NCI-H69 (cell line): Measurements from ENCODE around the gene GNE.
"Not testable (repeated sequence)": the region's sequence is repeated elsewhere in the genome, so short reads cannot be mapped to it uniquely, and the experiment has no call there.

ENCODE experiments used
- DNase-seq: peaks from one replicate; lab custom pipeline; 2025; lab: John Stamatoyannopoulos, UW

GNE gene, protein sequence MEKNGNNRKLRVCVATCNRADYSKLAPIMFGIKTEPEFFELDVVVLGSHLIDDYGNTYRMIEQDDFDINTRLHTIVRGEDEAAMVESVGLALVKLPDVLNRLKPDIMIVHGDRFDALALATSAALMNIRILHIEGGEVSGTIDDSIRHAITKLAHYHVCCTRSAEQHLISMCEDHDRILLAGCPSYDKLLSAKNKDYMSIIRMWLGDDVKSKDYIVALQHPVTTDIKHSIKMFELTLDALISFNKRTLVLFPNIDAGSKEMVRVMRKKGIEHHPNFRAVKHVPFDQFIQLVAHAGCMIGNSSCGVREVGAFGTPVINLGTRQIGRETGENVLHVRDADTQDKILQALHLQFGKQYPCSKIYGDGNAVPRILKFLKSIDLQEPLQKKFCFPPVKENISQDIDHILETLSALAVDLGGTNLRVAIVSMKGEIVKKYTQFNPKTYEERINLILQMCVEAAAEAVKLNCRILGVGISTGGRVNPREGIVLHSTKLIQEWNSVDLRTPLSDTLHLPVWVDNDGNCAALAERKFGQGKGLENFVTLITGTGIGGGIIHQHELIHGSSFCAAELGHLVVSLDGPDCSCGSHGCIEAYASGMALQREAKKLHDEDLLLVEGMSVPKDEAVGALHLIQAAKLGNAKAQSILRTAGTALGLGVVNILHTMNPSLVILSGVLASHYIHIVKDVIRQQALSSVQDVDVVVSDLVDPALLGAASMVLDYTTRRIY

DNA sequence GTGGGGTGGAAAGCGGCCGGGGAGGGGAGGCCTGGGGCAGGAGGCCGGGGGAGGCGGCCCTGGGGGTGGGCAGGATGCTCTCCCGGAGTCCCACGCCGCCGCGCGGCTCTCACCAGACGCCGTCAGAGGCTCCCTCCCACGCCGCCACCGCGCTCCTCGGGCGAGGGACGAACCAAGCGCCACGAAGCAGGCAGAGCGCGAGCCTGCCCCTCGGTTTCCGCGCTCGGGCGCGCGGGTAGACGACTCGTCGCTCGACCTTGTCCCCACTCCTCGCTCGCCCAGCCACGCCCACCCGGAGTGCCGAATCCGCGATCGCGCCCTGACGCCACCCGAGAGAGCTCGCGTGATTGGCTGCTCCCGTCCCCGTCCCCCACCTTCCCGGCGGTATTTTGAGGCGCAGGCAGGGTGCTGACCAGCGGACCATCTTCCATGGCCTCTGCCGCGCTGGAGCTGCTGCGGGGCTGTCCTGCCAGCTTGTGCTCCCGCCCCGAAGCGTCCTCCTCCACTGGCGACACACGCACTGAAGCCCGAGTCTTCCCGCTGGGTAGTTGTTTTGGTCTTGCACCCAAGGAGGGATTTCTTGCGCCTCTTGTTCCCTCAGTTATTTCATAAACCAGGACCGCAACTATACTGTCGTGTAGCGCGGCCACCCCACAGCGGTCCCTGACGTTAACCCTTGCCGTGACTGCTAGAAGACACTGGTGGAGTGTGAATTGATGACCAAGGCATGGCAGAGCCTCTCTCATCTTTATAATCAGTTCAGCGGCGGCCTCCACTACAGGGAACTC is at the start of gene GNE:
TSS of gene GNE (minus strand) at position 241 of the 788 bp plus-strand sequence. CDS start 9,093 bp downstream, outside the sequence.
- peak; percentile 98 for DNase-seq

DNA sequence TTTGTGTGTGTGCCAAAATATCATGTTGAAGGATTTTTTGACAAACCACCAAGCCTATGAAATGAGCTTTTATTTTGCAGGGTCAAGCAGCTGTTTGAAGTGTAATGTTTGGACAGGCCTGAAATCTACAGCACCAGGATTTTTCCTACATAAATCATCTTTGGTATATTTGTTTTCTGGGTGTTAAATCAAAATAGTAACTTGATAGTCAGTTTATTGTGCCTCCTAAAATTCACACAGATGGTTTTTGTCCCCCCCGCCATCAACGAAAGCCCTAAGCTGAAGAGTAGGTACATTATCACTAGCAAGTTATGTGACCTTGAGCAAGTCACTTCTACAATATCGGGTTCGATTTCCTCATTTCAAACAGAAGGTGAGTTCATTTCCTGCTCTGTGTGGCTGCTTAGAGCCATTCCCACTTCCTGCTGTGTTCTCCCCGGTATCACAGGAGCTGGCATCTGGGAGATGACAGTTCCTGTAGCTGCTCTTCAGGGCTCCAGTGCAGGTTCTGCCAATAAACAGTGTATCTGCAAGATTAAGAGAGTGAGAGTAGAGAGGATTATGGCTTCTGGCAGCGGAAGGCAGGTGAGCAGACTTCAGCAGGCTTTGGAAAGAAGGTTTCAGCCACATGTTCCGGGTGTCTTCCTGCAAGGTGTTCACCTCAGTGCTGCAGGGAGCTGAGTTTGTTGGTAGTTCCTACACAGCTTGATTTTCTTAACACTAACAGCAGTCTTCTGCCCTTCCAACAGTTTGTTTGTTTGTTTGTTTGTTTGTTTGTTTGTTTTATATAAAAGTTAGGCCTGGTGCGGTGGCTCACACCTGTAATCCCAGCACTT is 48.4 kb upstream of the GNE start:
- DNase-seq = peak; percentile 91

DNA sequence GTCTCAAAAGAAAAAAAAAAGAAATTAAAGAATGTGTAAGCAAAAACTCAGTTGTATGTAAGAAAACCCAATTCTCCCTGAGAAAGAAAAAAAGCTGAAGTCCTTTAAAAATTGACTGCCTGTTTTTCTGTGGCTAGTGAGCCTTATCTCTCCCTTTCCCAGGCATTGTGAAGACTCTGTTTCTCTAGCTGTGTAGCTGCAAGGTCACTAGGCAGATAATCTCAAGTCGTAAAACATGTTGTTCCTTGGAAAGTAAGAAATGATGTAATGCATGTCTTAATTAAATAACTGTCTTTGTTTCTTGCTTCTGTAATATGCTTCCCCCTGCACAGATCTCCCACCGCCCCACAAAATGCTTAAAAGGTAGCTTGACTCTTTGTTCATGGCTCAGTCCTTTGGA is 46.1 kb upstream of the GNE start:
- DNase-seq = not testable (repeated sequence)

DNA sequence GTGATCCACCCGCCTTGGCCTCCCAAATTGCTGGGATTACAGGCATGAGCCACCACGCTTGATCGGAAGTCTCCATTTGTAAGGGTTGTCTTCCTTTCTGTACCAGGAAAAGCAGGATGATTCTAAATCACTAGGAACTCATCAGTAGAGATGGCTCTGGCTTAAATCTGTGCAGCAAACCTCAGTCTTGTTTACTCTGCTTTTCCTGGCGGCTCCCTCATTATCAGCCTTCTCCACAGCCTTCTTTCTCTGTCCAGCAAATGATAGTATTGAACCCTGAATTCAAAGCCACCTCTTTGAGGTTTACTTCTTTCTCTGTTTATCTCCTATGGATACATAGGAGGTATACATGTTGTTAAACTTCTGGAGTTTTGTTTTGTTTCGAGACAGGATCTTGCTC is 43.0 kb upstream of the GNE start:
- DNase-seq = no peak

DNA sequence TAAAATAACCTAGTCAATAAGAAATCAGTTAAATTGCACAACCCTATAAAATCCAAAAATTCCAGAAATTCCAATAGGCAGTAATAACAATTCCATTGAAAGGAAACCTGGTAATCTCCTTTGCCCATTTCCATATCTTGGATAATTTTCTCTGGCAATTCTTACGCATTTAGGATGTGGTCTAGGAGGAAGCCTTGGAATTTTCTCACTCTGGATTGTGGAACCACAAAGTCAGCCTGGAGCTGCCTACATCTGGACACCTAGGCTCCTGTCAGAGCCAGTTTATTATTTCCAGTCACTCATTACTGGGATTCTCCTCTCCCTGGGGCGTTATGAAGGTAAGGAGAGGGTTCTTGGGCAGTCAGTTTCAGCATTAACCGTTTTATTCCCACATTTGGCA is 40.3 kb upstream of the GNE start:
- DNase-seq = no peak

DNA sequence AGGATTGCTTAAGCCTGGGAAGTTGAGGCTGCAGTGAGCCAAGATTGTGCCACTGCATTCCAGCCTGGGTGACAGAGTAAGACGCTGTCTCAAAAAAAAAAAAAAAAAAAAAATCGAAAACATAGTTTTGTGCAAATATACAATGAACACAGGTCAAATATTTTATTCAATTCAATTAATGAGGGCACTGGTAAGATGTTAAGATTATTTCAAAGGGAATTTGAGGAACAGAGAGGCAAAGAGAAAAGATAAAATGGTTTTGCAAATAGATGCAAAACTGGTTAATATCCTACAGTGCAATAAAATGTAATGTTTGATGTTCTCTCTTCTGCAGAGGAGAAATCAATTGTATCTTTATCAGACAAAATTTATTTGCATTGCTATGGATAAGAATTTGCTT is 39.5 kb upstream of the GNE start:
- no peak for DNase-seq

DNA sequence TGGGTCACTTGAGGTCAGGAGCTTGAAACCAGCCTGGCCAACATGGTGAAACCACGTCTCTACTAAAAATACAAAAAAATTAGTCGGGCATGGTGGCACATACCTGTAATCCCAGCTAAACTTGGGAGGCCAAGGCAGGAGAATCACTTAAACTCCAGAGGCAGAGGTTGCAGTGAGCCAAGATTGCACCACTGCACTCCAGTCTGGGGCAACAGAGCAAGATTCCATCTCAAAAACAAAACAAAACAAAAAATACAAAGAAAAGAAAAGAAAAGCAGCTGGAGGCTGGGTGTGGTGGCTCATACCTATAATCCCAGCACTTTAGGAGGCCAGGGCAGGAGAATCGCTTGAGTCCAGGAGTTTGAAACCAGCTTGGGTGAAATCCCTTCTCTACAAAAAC is 36.7 kb upstream of the GNE start:
- DNase-seq = peak; percentile 34

DNA sequence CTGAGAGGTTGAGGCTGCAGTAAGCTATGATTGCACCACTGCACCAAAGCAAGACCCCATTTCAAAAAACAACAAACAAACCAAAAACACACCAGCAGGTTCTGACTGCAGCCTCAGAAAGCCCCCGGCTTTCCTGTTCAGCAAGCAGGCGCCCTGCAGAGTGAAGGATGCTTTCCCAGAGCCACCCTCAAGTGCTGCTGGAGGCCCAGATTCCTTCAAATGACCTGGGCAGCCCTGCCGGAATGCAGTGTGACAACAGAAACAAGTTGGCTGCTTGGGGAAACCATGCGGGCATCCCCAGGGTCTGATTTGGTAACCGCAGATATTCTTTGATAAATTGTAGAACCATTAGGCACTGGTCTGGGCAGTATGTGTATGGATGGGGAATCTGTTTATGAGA is 35.7 kb upstream of the GNE start:
- DNase-seq = no peak

DNA sequence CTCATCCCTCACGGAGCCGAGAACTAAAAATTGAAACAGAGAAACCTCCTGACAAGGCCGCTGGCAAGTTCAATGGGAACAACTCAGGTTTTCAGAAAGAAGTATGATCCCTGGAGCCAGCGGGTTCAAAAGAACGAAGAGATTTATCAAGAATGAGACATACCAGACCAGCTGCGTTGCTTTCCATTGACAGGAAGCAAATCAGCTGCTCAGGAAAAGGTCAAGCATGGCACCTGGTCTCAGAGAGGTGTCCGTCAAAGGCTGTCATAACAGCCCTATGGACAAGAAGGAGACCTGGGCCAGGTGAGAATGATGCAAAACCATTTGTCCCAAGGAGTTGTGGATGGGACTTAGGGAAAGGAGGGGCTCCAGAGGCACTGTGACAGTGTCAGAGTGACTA is 34.9 kb upstream of the GNE start:
- no peak for DNase-seq

DNA sequence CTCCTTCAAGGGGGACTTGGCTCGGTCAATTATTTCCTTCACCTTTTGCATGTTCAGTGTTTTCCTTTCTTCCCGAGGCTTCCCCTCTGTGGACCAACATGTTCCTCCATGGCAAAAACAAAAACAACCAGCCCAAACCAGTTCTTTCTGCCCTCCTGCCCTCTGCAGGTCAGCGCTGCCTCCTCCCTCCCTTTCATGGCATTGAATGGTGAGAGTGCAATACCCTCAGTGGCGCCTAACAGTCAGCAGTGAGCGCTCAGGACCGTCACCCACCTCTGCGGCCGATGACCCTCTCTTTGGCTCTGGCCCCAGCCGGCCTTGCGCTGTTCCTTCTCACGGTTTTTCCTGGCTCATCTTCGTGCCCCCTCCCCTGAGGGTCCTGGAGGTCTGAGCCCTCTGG is 34.4 kb upstream of the GNE start:
- DNase-seq = no peak

DNA sequence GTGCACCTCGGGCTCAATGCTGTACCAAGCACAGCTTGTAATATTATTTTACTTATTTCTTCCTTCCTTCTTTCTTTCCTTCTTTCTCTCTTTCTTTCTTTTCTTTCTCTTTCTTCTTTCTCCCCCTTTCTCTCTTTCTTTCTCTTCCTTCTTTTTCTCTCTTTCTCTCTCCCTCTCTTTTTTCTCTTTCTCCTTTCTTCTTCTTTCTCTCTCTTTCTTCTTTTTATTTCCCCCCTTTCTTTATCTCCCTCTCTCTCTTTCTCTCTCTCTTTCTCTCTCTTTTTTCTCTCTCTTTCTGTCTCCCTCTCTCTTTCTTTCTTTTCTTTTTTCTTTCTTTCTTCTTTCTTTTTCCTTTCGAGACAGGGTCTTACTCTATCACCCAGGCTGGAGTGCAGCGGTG is 32.7 kb upstream of the GNE start:
- DNase-seq = no peak

DNA sequence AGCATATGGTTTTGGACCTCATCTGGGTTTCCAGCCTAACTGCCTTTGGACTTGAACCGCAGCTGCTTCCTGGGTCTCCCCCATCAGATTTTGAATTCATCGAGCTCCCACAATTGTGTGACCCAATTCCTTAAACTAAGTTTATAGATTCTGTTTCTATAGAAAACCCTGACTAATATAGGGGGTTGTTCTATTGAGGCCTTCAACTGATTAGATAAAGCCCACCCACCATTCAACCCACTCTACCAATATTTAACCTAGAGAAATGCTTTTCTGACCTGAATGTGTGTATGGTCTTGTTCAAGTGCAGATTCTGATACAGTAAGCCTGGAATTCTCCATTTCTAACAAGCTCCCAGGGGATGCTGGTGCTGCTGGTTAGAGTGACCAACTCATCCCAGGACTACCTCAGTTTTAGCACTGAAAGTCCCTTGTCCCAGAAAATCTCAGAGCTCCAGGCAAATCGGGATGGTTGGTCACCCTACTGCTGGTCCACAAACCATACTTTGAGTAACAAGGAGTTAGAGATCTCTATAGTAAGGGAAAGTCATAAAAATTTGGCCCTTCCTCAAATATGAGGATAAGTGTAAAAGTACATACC is 31.7 kb upstream of the GNE start:
- no peak for DNase-seq

DNA sequence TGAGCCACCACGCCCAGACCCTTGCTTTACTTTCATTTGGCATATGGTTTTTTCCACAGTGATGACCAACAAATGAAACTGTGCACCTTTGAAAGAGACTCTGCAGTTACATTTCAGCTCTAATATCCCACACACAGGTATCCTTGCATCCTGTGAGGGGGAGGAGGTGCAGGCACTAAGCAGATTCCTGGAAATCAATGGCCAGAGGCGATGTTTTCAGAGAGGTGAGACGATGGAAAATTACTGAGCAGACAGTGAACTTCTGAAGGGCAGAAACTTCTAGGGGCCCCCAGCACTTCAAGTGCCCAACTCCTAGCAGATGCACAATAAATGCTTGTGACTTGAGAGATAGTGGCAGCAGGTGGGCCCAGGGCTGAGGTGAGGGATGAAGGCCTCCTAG is 29.8 kb upstream of the GNE start:
- DNase-seq = no peak

DNA sequence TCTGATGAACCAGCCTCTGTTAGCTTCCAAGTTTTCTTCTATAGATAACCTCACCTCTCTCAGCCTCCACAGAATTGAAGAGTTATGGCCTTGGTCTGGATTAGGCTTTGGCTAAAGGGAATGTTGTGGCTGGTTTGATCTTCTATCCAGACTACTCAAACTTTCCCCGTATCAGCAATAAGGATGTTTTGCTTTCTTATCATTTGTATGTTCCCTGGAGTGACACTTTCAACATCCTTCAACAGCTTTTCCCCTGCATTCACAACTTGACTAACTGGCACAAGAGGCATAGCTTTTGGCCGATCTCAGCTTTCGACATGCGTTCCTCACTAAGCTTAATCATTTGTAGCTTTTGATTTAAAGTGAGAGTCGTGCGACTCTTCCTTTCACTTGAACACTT is 28.1 kb upstream of the GNE start:
- no peak for DNase-seq

DNA sequence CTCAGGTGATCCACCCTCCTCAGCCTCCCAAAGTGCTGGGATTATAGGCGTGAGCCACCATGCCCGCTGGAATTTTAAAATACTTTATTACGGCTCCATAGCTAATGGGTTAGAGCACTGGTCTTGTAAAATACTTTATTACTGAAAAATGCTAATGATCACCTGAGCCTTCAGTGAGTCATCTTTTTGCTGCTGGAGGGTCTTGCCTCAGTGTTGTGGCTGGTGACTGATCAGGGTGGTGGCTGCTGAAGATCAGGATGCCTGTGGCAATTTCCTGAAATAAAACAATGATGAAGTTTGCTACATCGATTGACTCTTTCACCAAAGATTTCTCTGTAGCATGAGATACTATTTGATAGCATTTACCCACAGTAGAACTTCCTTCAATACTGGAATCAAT is 26.0 kb upstream of the GNE start:
- DNase-seq = no peak

DNA sequence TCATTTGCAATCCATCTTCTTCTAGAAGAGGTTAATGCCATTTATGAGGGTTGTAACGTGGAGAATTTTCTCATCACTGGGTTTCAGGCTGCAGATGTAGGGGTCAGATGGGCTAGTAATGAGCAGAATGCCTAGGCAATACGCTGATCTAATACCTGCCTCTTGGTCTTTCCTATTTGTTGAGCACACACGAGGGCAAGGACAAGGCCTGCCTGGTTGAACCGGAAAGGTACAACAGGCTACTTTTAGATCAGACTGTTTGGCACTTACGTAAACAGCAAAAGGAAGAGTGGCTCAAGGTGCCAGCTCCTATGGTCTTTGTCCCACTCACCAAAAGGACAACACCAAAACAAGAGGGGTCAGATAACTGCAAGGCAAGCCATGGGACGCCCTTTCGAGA is 24.0 kb upstream of the GNE start:
- no peak for DNase-seq

DNA sequence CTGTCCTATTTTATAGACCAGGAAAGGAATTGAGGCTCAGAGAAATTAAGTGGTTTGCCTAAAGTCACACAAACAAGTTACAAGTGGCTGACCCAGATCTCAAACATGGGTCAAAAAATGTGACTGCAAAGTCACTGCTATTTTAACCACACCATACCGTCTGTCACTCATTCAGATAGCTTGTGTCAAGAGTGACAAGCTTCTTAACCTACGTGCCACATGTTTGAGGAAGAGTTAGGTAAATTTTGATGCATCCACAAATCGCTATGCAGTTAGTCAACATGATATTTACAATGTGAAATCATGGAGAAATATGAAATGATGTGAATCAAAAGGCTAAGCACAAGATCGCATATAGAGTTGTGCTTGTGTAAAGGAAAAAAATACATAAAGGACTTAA is 22.7 kb upstream of the GNE start:
- DNase-seq = no peak

DNA sequence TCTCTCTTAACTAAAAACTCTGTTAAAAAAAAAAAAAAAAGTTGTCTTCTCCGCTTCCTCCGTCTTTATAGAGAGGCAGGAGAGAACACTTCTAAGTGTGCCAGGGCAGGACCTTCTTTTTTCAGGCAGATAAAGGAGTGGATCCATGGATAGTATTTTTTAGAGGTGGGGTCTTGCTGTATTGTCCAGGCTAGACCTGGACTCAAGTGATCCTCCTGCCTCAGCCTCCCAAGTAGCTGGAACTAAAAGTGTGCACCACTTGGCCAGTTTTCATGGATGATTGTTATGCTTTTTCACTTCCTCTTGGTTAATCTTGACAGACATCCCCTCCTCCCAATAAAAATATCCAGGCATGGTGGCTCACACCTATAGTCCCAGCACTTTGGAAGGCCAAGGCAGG is 20.0 kb upstream of the GNE start:
- no peak for DNase-seq

DNA sequence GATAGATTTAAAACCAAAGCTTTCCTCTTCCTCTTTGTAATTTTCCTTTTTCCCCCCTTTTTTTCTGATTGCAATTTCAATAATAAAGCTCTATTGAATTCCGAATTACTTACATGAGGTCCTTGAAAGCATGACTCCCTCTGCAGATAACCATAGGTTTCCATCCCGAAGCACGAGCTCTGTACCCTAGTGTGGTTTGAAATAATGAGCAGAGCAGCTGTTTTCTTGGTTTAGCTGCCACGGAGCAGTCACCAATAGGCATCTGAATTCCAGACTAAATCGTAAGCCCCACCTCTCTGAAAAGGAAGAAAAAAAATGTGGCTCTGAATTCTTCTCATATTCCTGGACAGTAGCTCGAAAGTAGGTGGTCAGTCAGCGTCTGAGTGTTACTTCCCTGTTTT is 18.5 kb upstream of the GNE start:
- DNase-seq = peak; percentile 37

DNA sequence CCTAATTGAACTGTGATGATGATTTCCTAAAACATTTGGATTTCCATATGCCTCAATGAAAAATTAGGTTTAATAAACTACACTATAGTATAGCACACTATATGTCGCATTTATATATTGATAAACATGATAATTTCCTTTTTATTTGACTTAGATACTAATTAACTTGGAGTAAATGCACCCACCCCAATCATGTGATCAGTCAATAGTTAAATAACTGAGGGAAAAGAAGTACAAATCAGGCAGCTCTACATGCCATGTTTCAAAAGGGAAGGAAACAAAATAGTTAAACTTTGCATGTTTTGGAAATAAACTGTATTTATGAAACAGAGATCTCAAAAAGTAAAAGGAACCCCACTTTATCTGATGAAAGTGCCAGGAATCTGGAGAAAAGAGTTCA is 18.0 kb upstream of the GNE start:
- no peak for DNase-seq

DNA sequence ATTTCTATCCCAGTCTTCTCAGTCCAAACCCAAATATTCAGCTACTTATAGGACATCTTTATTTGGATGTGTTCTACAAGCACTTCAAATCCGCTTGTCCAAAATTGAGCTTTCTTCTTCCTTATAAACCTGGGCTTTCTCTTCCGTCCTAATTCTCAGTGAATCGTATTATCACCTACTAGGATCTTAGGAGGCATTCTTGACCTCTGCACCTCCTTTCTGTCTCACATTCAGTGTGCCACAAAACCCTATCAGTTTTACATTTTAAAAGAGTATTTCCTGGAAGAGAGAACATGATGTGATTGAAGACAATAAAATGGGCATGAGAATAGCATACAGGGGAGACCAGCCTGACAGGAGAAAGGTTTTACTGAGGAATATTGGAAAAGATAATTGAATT is 16.8 kb upstream of the GNE start:
- DNase-seq = no peak

DNA sequence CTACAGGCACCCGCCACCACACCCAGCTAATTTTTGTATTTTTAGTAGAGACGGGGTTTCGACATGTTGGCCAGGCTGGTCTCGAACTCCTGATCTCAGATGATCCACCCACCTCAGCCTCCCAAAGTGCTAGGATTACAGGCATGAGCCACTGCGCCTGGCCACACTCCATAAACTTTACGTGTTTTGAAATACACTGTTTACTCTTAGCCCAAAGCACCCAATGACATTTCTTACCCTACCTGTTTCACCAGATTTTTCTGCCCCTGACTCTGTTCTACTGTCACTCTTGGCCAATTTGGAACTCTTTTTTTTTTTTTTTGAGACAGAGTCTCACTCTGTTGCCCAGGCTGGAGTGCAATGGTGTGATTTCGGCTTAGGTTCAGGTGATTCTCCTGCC is 15.1 kb upstream of the GNE start:
- DNase-seq = not testable (repeated sequence)
